ENCODE results near the gene COL5A2. TPM values are rescaled to one million over a fixed set of nuclear protein-coding genes. Genes with fewer than 3 reads are reported as not detected.

Gene COL5A2
- total and polyA plus RNA-seq, 2 donors: 8.8 to 28.2 TPM

GRCh38 chr2:189109921-189110397 lies 69.6 kb downstream of the COL5A2 start:
- WGBS: 89% methylated on average over 2 of the region's 2 CpGs
- Histone ChIP-seq H3K4me3 (ENCODE audit: low read length in 2 of 2) (no peak overlapping the region), H3K36me3 (ENCODE audit: control insufficient read depth in 2 of 2, insufficient read depth in 2 of 2, low read length in 1 of 2) (no peaks in the 10 kb centered on the region), H3K27ac (ENCODE audit: low read depth in 1 of 2, low read length in 1 of 2) (no peak overlapping the region), H3K9me3 (ENCODE audit: control insufficient read depth in 2 of 2, insufficient read depth in 1 of 2, low read length in 1 of 2) (no peaks in the 10 kb centered on the region), H3K27me3 (ENCODE audit: control insufficient read depth in 2 of 2, insufficient read depth in 1 of 2, low read length in 1 of 2) (no peaks in the 10 kb centered on the region), H3K4me1 (ENCODE audit: control insufficient read depth in 2 of 2, insufficient read depth in 2 of 2, low read length in 2 of 2) (no peaks in the 10 kb centered on the region)
- DNase-seq (ENCODE audit: low read depth in 6 of 9, low spot score in 9 of 9): no peak

- Histone ChIP-seq H3K9me3 (ENCODE audit: control insufficient read depth in 2 of 2, insufficient read depth in 1 of 2, low read length in 1 of 2) (no peaks in the 10 kb centered on the region), H3K36me3 (ENCODE audit: control insufficient read depth in 2 of 2, insufficient read depth in 2 of 2, low read length in 1 of 2) (no peaks in the 10 kb centered on the region), H3K27me3 (ENCODE audit: control insufficient read depth in 2 of 2, insufficient read depth in 1 of 2, low read length in 1 of 2) (no peaks in the 10 kb centered on the region), H3K27ac (ENCODE audit: low read depth in 1 of 2, low read length in 1 of 2) (no peak overlapping the region), H3K4me3 (ENCODE audit: low read length in 2 of 2) (no peak overlapping the region), H3K4me1 (ENCODE audit: control insufficient read depth in 2 of 2, insufficient read depth in 2 of 2, low read length in 2 of 2) (no peaks in the 10 kb centered on the region)
- 94% methylated on average over 2 of the region's 2 CpGs for WGBS
- no peak for DNase-seq (ENCODE audit: low read depth in 6 of 9, low spot score in 9 of 9)
Observed at GRCh38 chr2:189104934-189105333, 74.6 kb downstream of the COL5A2 start.

- H3K4me1 ChIP-seq (ENCODE audit: control insufficient read depth in 2 of 2, insufficient read depth in 2 of 2, low read length in 2 of 2): no peaks in the 10 kb centered on the region
- no peak for DNase-seq (ENCODE audit: low read depth in 6 of 9, low spot score in 9 of 9)
- H3K27me3 ChIP-seq (ENCODE audit: control insufficient read depth in 2 of 2, insufficient read depth in 1 of 2, low read length in 1 of 2): no peaks in the 10 kb centered on the region
- no peak overlapping the region for H3K4me3 ChIP-seq (ENCODE audit: low read length in 2 of 2)
- no peaks in the 10 kb centered on the region for H3K9me3 ChIP-seq (ENCODE audit: control insufficient read depth in 2 of 2, insufficient read depth in 1 of 2, low read length in 1 of 2)
- 95% methylated on average over 3 of the region's 3 CpGs for whole genome bisulfite sequencing
- H3K27ac ChIP-seq (ENCODE audit: low read depth in 1 of 2, low read length in 1 of 2): no peak overlapping the region
- no peaks in the 10 kb centered on the region for H3K36me3 ChIP-seq (ENCODE audit: control insufficient read depth in 2 of 2, insufficient read depth in 2 of 2, low read length in 1 of 2)
Observed at GRCh38 chr2:189102735-189103134, 76.8 kb downstream of the COL5A2 start.

- Histone ChIP-seq H3K27me3 (ENCODE audit: control insufficient read depth in 2 of 2, insufficient read depth in 1 of 2, low read length in 1 of 2) (no peaks in the 10 kb centered on the region), H3K27ac (ENCODE audit: low read depth in 1 of 2, low read length in 1 of 2) (no peak overlapping the region), H3K9me3 (ENCODE audit: control insufficient read depth in 2 of 2, insufficient read depth in 1 of 2, low read length in 1 of 2) (no peaks in the 10 kb centered on the region), H3K4me3 (ENCODE audit: low read length in 2 of 2) (no peak overlapping the region), H3K4me1 (ENCODE audit: control insufficient read depth in 2 of 2, insufficient read depth in 2 of 2, low read length in 2 of 2) (no peaks in the 10 kb centered on the region), H3K36me3 (ENCODE audit: control insufficient read depth in 2 of 2, insufficient read depth in 2 of 2, low read length in 1 of 2) (no peaks in the 10 kb centered on the region)
- 92% methylated on average over 1 of the region's 1 CpG for WGBS
- no peak for DNase-seq (ENCODE audit: low read depth in 6 of 9, low spot score in 9 of 9)
Observed at GRCh38 chr2:189097934-189098333, 81.6 kb downstream of the COL5A2 start.

GRCh38 chr2:189096769-189097447 lies 82.7 kb downstream of the COL5A2 start:
- WGBS: 95% methylated on average over 4 of the region's 4 CpGs
- H3K27ac ChIP-seq (ENCODE audit: low read depth in 1 of 2, low read length in 1 of 2): no peak overlapping the region

GRCh38 chr2:189095101-189095500 lies 84.5 kb downstream of the COL5A2 start:
- Histone ChIP-seq H3K27ac (ENCODE audit: low read depth in 1 of 2, low read length in 1 of 2) (no peak overlapping the region), H3K36me3 (ENCODE audit: control insufficient read depth in 2 of 2, insufficient read depth in 2 of 2, low read length in 1 of 2) (no peaks in the 10 kb centered on the region)
- 95% methylated on average over 3 of the region's 3 CpGs for WGBS

More at GRCh38 chr2:189096769-189097447, 82.7 kb downstream of the COL5A2 start:
- Histone ChIP-seq H3K27me3 (ENCODE audit: control insufficient read depth in 2 of 2, insufficient read depth in 1 of 2, low read length in 1 of 2) (no peaks in the 10 kb centered on the region), H3K36me3 (ENCODE audit: control insufficient read depth in 2 of 2, insufficient read depth in 2 of 2, low read length in 1 of 2) (no peaks in the 10 kb centered on the region), H3K9me3 (ENCODE audit: control insufficient read depth in 2 of 2, insufficient read depth in 1 of 2, low read length in 1 of 2) (no peaks in the 10 kb centered on the region), H3K4me3 (ENCODE audit: low read length in 2 of 2) (no peak overlapping the region), H3K4me1 (ENCODE audit: control insufficient read depth in 2 of 2, insufficient read depth in 2 of 2, low read length in 2 of 2) (no peaks in the 10 kb centered on the region)
- DNase-seq (ENCODE audit: low read depth in 6 of 9, low spot score in 9 of 9): no peak

GRCh38 chr2:189092936-189093335 lies 86.6 kb downstream of the COL5A2 start:
- Histone ChIP-seq H3K4me1 (ENCODE audit: control insufficient read depth in 2 of 2, insufficient read depth in 2 of 2, low read length in 2 of 2) (no peaks in the 10 kb centered on the region), H3K4me3 (ENCODE audit: low read length in 2 of 2) (no peak overlapping the region), H3K9me3 (ENCODE audit: control insufficient read depth in 2 of 2, insufficient read depth in 1 of 2, low read length in 1 of 2) (no peaks in the 10 kb centered on the region), H3K27me3 (ENCODE audit: control insufficient read depth in 2 of 2, insufficient read depth in 1 of 2, low read length in 1 of 2) (no peaks in the 10 kb centered on the region), H3K27ac (ENCODE audit: low read depth in 1 of 2, low read length in 1 of 2) (no peak overlapping the region), H3K36me3 (ENCODE audit: control insufficient read depth in 2 of 2, insufficient read depth in 2 of 2, low read length in 1 of 2) (no peaks in the 10 kb centered on the region)
- 89% methylated on average over 2 of the region's 2 CpGs for WGBS
- no peak for DNase-seq (ENCODE audit: low read depth in 6 of 9, low spot score in 9 of 9)

More at GRCh38 chr2:189095101-189095500, 84.5 kb downstream of the COL5A2 start:
- Histone ChIP-seq H3K27me3 (ENCODE audit: control insufficient read depth in 2 of 2, insufficient read depth in 1 of 2, low read length in 1 of 2) (no peaks in the 10 kb centered on the region), H3K4me3 (ENCODE audit: low read length in 2 of 2) (no peak overlapping the region), H3K9me3 (ENCODE audit: control insufficient read depth in 2 of 2, insufficient read depth in 1 of 2, low read length in 1 of 2) (no peaks in the 10 kb centered on the region), H3K4me1 (ENCODE audit: control insufficient read depth in 2 of 2, insufficient read depth in 2 of 2, low read length in 2 of 2) (no peaks in the 10 kb centered on the region)
- DNase-seq (ENCODE audit: low read depth in 6 of 9, low spot score in 9 of 9): no peak

GRCh38 chr2:189091253-189091652 lies 88.3 kb downstream of the COL5A2 start:
- Histone ChIP-seq H3K9me3 (ENCODE audit: control insufficient read depth in 2 of 2, insufficient read depth in 1 of 2, low read length in 1 of 2) (no peaks in the 10 kb centered on the region), H3K27ac (ENCODE audit: low read depth in 1 of 2, low read length in 1 of 2) (no peak overlapping the region), H3K4me3 (ENCODE audit: low read length in 2 of 2) (no peak overlapping the region), H3K27me3 (ENCODE audit: control insufficient read depth in 2 of 2, insufficient read depth in 1 of 2, low read length in 1 of 2) (no peaks in the 10 kb centered on the region), H3K36me3 (ENCODE audit: control insufficient read depth in 2 of 2, insufficient read depth in 2 of 2, low read length in 1 of 2) (no peaks in the 10 kb centered on the region), H3K4me1 (ENCODE audit: control insufficient read depth in 2 of 2, insufficient read depth in 2 of 2, low read length in 2 of 2) (no peaks in the 10 kb centered on the region)
- no peak for DNase-seq (ENCODE audit: low read depth in 6 of 9, low spot score in 9 of 9)
- 94% methylated on average over 1 of the region's 1 CpG for whole genome bisulfite sequencing

- 82% methylated on average over 3 of the region's 3 CpGs for WGBS
- H3K9me3 ChIP-seq (ENCODE audit: control insufficient read depth in 2 of 2, insufficient read depth in 1 of 2, low read length in 1 of 2): no peaks in the 10 kb centered on the region
- no peak for DNase-seq (ENCODE audit: low read depth in 6 of 9, low spot score in 9 of 9)
- H3K4me3 ChIP-seq (ENCODE audit: low read length in 2 of 2): no peak overlapping the region
- H3K4me1 ChIP-seq (ENCODE audit: control insufficient read depth in 2 of 2, insufficient read depth in 2 of 2, low read length in 2 of 2): no peaks in the 10 kb centered on the region
- no peak overlapping the region for H3K27ac ChIP-seq (ENCODE audit: low read depth in 1 of 2, low read length in 1 of 2)
- no peaks in the 10 kb centered on the region for H3K36me3 ChIP-seq (ENCODE audit: control insufficient read depth in 2 of 2, insufficient read depth in 2 of 2, low read length in 1 of 2)
- H3K27me3 ChIP-seq (ENCODE audit: control insufficient read depth in 2 of 2, insufficient read depth in 1 of 2, low read length in 1 of 2): no peaks in the 10 kb centered on the region
Observed at GRCh38 chr2:189088591-189089205, 90.9 kb downstream of the COL5A2 start.
